Astrocyte of the cerebellum (primary cell): ENCODE results near the gene CASP8.
"Not testable (repeated sequence)": the region's sequence is repeated elsewhere in the genome, so short reads cannot be mapped to it uniquely, and the experiment has no call there.

Experiments
- DNase-seq: peaks from one replicate; pipeline ENCODE4 v3.0.0-alpha.2; 2011; ENCODE audit warnings: low read depth
- H3K4me3 ChIP-seq: 2 replicates; pipeline ENCODE4 v1.5.1; 2011; ENCODE audit warnings: mild to moderate bottlenecking, low read depth, low read length, moderate library complexity
- in situ Hi-C: cut with HindIII; loops from 2 replicates; pipeline ENCODE4 v1.10.0; 2017; ENCODE audit warnings: low sequenced_read_pairs
- TF ChIP-seq, protein P1 (sequence below): IDR thresholded peaks from 2 replicates; pipeline ENCODE4 v1.5.1; 2012; ENCODE audit warnings: low read length, low read depth, moderate library complexity, mild to moderate bottlenecking; ENCODE audit errors: missing control alignments

CASP8 gene

DNA sequence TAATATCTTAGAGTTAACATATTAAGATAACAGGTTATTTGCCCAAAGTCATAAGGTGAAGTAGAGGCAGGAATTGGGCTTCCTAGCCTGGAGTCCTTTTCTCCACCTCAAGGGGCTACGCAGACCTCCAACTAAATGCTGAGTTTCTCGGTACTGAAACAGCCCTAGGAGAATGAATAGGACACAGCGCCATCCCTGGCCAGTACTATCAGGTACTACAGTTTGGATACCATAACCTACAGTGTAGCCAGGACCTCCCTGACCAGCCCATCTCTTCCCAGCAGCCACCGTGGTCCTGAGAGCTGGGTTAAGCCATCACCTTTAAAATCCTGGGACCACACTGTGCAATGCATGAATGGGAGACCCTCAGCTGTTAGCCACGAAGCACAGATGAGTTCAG is 15.7 kb downstream of the CASP8 start:
- in situ Hi-C loops, result no loop called here
- DNase-seq, result no peak
- H3K4me3 ChIP-seq, result no peak overlapping the region
- TF ChIP-seq, protein P1, sequence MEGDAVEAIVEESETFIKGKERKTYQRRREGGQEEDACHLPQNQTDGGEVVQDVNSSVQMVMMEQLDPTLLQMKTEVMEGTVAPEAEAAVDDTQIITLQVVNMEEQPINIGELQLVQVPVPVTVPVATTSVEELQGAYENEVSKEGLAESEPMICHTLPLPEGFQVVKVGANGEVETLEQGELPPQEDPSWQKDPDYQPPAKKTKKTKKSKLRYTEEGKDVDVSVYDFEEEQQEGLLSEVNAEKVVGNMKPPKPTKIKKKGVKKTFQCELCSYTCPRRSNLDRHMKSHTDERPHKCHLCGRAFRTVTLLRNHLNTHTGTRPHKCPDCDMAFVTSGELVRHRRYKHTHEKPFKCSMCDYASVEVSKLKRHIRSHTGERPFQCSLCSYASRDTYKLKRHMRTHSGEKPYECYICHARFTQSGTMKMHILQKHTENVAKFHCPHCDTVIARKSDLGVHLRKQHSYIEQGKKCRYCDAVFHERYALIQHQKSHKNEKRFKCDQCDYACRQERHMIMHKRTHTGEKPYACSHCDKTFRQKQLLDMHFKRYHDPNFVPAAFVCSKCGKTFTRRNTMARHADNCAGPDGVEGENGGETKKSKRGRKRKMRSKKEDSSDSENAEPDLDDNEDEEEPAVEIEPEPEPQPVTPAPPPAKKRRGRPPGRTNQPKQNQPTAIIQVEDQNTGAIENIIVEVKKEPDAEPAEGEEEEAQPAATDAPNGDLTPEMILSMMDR, result no peak

DNA sequence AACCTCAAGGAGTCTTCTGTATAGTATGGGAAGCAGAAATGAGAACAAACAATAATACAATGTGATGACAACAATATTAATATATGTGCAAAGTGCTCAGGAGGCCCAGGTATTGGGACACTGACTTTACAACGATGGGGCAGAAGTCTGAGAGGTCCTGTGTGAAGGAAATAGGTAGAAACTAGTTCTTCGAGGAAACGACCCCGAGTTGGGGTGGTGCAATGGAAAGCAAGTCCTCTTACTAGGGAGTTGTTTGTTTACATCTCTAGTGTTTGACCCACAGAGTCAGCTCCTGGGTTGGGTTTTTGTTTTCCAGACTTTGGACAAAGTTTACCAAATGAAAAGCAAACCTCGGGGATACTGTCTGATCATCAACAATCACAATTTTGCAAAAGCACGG is 16.2 kb downstream of the CASP8 start:
- TF ChIP-seq, protein P1, result no peak

DNA sequence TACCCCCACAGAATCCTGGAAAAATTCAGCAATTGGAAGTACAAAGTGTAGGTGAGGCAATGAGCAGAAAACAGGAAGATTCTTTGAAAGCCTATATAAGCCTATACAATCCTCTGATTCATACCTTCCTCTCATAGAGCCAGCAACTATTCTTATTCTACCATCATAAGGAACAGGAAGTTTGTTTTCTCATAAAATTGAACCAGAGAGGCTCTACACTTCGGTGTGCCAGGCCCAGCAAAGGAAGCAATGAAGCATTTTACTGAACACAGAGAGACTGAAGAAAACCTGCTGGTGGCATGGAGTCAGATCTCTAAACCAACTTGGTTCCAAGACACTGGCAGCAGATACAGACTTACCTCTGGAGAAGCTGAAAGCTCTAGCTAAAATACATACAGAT is 18.7 kb downstream of the CASP8 start:
- no peak overlapping the region for H3K4me3 ChIP-seq
- TF ChIP-seq, protein P1, result no peak
- in situ Hi-C loops, result no loop called here
- no peak for DNase-seq

More for the DNA sequence above, 16.2 kb downstream of the CASP8 start:
- in situ Hi-C loops, result no loop called here
- no peak overlapping the region for H3K4me3 ChIP-seq
- DNase-seq, result no peak

DNA sequence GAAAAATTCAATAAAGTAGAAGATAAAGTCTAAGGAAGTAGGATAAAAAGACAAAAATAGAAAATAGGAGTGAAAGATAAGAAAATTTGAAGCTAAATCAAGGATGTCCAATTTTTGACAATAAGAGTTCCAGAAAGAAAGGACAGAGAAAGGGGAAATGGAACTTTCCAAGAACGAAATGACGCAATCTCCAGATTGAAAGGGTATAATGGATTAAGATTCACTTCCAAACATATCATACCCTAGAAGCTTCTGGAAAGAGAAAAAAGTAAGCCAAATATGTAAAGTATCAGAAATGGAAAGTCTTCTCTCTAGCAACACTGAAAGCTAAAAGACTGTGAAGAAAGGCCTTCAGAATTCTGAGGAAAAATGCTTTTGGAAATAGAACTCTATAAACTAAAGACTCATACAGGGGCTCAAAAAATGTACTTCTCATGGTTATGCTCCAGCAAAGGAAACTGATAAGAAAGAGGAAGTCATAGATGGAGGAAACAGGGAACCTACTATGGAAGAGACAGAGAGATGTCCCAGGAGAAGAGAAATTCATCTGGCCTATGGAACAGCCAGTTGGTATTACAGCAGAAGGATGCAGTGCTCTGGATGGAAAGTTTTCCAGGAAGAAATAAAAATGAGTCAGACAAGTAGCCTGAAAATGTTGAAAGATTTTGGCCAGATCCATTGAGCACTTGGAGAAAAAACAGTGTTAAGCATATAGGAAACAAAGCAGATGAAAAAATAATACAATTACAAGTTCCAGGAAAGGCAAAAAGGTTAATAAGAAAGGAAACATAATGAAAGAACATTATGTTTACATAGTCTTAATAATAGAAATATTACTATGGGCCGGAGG is 20.1 kb downstream of the CASP8 start:
- TF ChIP-seq, protein P1, result no peak
- DNase-seq, result no peak
- no peak overlapping the region for H3K4me3 ChIP-seq
- in situ Hi-C loops, result no loop called here

DNA sequence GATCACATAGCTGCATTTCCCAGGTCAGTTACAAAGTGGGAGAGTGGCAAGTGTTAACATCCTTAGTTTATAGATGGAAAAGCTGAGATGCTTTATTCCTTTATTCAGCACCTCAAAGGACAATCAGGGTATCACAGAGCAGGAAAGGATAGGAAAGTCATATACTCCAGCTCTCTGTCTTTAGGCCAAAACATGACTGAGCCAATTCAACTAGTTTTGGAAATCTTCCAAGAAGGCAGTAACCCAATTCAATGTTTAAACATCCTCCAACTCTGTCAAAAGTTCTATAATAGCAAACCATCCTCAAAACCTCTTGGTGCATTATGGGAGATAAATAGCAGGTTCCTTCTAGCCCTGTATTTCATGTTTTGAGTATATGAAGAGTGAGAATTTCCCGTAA is 25.2 kb downstream of the CASP8 start:
- TF ChIP-seq, protein P1, result no peak
- H3K4me3 ChIP-seq, result no peak overlapping the region
- in situ Hi-C loops, result no loop called here
- no peak for DNase-seq

DNA sequence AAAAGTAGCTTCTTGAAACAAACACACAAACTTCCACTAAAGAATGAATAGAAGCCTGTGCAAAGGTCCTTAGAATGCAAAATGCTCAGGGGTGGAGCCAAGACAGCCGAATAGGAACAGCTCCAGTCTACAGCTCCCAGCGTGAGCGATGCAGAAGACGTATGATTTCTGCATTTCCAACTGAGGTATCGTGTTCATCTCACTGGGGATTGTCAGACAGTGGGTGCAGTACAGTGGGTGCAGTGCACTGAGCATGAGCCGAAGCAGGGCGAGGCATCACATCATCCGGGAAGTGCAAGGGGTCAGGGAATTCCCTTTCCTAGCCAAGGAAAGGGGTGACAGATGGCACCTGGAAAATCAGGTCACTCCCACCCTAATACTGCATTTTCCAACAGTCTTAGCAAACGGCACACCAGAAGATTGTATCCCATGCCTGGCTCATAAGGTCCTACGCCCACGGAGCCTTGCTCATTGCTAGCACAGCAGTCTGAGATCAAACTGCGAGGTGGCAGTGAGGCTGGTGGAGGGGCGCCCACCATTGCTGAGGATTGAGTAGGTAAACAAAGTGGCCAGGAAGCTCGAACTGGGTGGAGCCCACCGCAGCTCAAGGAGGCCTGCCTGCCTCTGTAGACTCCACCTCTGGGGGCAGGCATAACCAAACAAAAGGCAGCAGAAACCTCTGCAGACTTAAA is 30.3 kb downstream of the CASP8 start:
- in situ Hi-C loops, result not testable (repeated sequence)

More for the DNA sequence above, 30.3 kb downstream of the CASP8 start:
- H3K4me3 ChIP-seq, DNase-seq: not testable (repeated sequence)
